Liver (tissue), 9 donors: ENCODE measurements around the gene KCNC2. TPM values are rescaled to one million over a fixed set of nuclear protein-coding genes. Genes with fewer than 3 reads are reported as not detected.

Source experiments
- DNase-seq: peaks from one replicate; pipeline ENCODE4 v3.0.0-alpha.2; 2017; ENCODE audit warnings: low spot score
- H3K27ac ChIP-seq, 2 donors: one replicate each; pipeline ENCODE4 v1.7.0; 2013; ENCODE audit warnings: inconsistent platforms in 2 of 2, low read length in 2 of 2, control low read depth in 1 of 2, low read depth in 1 of 2, mild to moderate bottlenecking in 1 of 2
- H3K27me3 ChIP-seq, 4 donors: one replicate each; pipeline versions ENCODE4 v1.6.1 to v1.7.0; 2013; ENCODE audit warnings: low read length in 3 of 4, inconsistent platforms in 1 of 4, mild to moderate bottlenecking in 1 of 4, moderate library complexity in 1 of 4; ENCODE audit not compliant: control insufficient read depth in 4 of 4, insufficient read depth in 4 of 4
- H3K36me3 ChIP-seq, 4 donors: one replicate each; pipeline versions ENCODE4 v1.6.1 to v1.7.0; 2013; ENCODE audit warnings: low read length in 3 of 4, mild to moderate bottlenecking in 3 of 4, low read depth in 1 of 4, moderate library complexity in 1 of 4; ENCODE audit not compliant: control insufficient read depth in 4 of 4, insufficient read depth in 3 of 4
- H3K4me1 ChIP-seq, 4 donors: one replicate each; pipeline versions ENCODE4 v1.6.1 to v1.7.0; 2013; ENCODE audit warnings: low read length in 3 of 4, mild to moderate bottlenecking in 3 of 4, moderate library complexity in 1 of 4; ENCODE audit not compliant: control insufficient read depth in 4 of 4, insufficient read depth in 4 of 4
- H3K4me3 ChIP-seq, 3 donors: one replicate each; pipeline versions ENCODE4 v1.6.1 to v1.7.0; 2013; ENCODE audit warnings: low read length in 3 of 3, control low read depth in 1 of 3, low read depth in 1 of 3, mild to moderate bottlenecking in 1 of 3
- H3K9ac ChIP-seq, 2 donors: one replicate each; pipeline ENCODE4 v1.7.0; 2013; ENCODE audit warnings: low read length in 2 of 2, mild to moderate bottlenecking in 2 of 2, moderate library complexity in 2 of 2, control low read depth in 1 of 2, low read depth in 1 of 2
- H3K9me3 ChIP-seq, 4 donors: one replicate each; pipeline versions ENCODE4 v1.6.1 to v1.7.0; 2013; ENCODE audit warnings: low read length in 3 of 4; ENCODE audit not compliant: control insufficient read depth in 4 of 4
- EGR1 ChIP-seq, 2 donors: IDR thresholded peaks; 2 replicates each; pipeline ENCODE4 v1.6.1; 2016 to 2018; ENCODE audit warnings: antibody characterized with exemption in 2 of 2, low read depth in 2 of 2
- FOXA1 ChIP-seq: IDR thresholded peaks from 2 replicates; pipeline ENCODE4 v1.6.1; 2016; ENCODE audit warnings: antibody characterized with exemption
- FOXA2 ChIP-seq: IDR thresholded peaks from 2 replicates; pipeline ENCODE4 v1.6.1; 2016; ENCODE audit warnings: antibody characterized with exemption
- GABPA ChIP-seq, 2 donors: IDR thresholded peaks in 1 of 2; conservative IDR thresholded peaks in 1 of 2; 2 replicates each; pipeline ENCODE4 v1.6.1; 2016; ENCODE audit warnings: antibody characterized with exemption in 2 of 2, mild to moderate bottlenecking in 1 of 2, moderate library complexity in 1 of 2
- HNF4A ChIP-seq, 2 donors: conservative IDR thresholded peaks; 2 replicates each; pipeline ENCODE4 v1.6.1; 2016; ENCODE audit warnings: antibody characterized with exemption in 2 of 2, mild to moderate bottlenecking in 2 of 2
- HNF4G ChIP-seq: IDR thresholded peaks from 2 replicates; pipeline ENCODE4 v1.6.1; 2016; ENCODE audit warnings: antibody characterized with exemption
- JUND ChIP-seq, 2 donors: IDR thresholded peaks; 2 replicates each; pipeline ENCODE4 v1.6.1; 2016; ENCODE audit warnings: antibody characterized with exemption in 2 of 2
- NR2F2 ChIP-seq: IDR thresholded peaks from 2 replicates; pipeline ENCODE4 v1.6.1; 2016; ENCODE audit warnings: antibody characterized with exemption
- RAD21 ChIP-seq, 2 donors: IDR thresholded peaks; 2 replicates each; pipeline ENCODE4 v1.6.1; 2016; ENCODE audit warnings: antibody characterized with exemption in 2 of 2, mild to moderate bottlenecking in 2 of 2
- RXRA ChIP-seq, 2 donors: IDR thresholded peaks; 2 replicates each; pipeline ENCODE4 v1.6.1; 2017 to 2018; ENCODE audit warnings: antibody characterized with exemption in 2 of 2, mild to moderate bottlenecking in 1 of 2
- SP1 ChIP-seq: IDR thresholded peaks from 2 replicates; pipeline ENCODE4 v1.6.1; 2018; ENCODE audit warnings: antibody characterized with exemption, mild to moderate bottlenecking
- TAF1 ChIP-seq: conservative IDR thresholded peaks from 2 replicates; pipeline ENCODE4 v1.6.1; 2016; ENCODE audit warnings: antibody characterized with exemption, mild to moderate bottlenecking
- YY1 ChIP-seq: IDR thresholded peaks from 2 replicates; pipeline ENCODE4 v1.6.1; 2016; ENCODE audit warnings: antibody characterized with exemption, mild to moderate bottlenecking
- WGBS: extraction: QIAGEN DNeasy Blood & Tissue Kit; methylation state at CpG from one replicate; pipeline ENCODE4 v1.1.7; 2013; 5-methylcytosine and 5-hydroxymethylcytosine counted together
- polyA plus RNA-seq, 2 donors: library from polyadenylated mRNA; stranded (reverse) in 1 of 2; unstranded in 1 of 2; fragments of 200-250 nt in 1 of 2; fragments of >200 nt in 1 of 2; fragmentation: Nextera tagmentation in 1 of 2; extraction: Ambion mirVana in 1 of 2; gene quantifications; one replicate each; pipeline versions ENCODE4 v1.2.1 to v1.2.3, GENCODE V29; 2013 to 2015
- total RNA-seq, 2 donors: library from RNA; depleted of rRNA; stranded (reverse); fragments of >200 nt; gene quantifications; one replicate each; pipeline ENCODE4 v1.2.3, GENCODE V29; 2014
- TF ChIP-seq, protein P1 (sequence below): IDR thresholded peaks from 2 replicates; pipeline ENCODE4 v1.6.1; 2016; ENCODE audit warnings: antibody characterized with exemption, mild to moderate bottlenecking
- TF ChIP-seq, protein P2 (sequence below): fragments of 150-350 bp; IDR thresholded peaks from 2 replicates; pipeline ENCODE4 v1.5.1; 2017; ENCODE audit warnings: improper control_type of control experiment, low read depth, low read length; ENCODE audit not compliant: missing input control
- TF ChIP-seq, protein P3 (sequence below): IDR thresholded peaks from 2 replicates; pipeline ENCODE4 v1.6.1; 2016; ENCODE audit warnings: antibody characterized with exemption
- TF ChIP-seq, protein P4 (sequence below): IDR thresholded peaks from 2 replicates; pipeline ENCODE4 v1.6.1; 2016; ENCODE audit warnings: antibody characterized with exemption
- TF ChIP-seq, protein P5 (sequence below): IDR thresholded peaks from 2 replicates; pipeline ENCODE4 v1.6.1; 2016; ENCODE audit warnings: antibody characterized with exemption
- donor health status: healthy.
- donor health status: healthy.
- donor health status: healthy.
- donor health status: healthy.
- donor health status: healthy.

The KCNC2 gene
- total and polyA plus RNA-seq, 4 donors: under 0.01 to 0.02 TPM; not detected in 2

DNA sequence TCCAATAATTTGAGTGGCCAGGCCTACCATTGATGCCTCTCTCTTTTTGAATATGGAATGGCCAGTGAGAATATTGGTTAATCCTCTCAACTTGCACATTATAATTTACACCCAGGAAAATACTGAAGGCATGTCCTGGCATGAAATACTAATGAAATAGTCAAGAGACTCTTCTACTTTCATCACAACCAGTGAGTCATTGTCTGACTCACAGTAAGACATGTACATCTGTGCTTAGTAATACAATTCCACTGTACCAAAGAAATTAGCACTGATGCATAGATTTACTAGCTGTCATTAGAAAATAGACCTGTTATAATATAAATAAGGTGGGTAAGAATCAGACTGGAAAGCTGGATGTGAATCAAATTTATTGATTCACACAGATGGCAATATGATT lies 31.6 kb downstream of the KCNC2 start (continued):
- TF ChIP-seq, protein P1, sequence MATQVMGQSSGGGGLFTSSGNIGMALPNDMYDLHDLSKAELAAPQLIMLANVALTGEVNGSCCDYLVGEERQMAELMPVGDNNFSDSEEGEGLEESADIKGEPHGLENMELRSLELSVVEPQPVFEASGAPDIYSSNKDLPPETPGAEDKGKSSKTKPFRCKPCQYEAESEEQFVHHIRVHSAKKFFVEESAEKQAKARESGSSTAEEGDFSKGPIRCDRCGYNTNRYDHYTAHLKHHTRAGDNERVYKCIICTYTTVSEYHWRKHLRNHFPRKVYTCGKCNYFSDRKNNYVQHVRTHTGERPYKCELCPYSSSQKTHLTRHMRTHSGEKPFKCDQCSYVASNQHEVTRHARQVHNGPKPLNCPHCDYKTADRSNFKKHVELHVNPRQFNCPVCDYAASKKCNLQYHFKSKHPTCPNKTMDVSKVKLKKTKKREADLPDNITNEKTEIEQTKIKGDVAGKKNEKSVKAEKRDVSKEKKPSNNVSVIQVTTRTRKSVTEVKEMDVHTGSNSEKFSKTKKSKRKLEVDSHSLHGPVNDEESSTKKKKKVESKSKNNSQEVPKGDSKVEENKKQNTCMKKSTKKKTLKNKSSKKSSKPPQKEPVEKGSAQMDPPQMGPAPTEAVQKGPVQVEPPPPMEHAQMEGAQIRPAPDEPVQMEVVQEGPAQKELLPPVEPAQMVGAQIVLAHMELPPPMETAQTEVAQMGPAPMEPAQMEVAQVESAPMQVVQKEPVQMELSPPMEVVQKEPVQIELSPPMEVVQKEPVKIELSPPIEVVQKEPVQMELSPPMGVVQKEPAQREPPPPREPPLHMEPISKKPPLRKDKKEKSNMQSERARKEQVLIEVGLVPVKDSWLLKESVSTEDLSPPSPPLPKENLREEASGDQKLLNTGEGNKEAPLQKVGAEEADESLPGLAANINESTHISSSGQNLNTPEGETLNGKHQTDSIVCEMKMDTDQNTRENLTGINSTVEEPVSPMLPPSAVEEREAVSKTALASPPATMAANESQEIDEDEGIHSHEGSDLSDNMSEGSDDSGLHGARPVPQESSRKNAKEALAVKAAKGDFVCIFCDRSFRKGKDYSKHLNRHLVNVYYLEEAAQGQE: no peak
- TF ChIP-seq TAF1: no peak
- TF ChIP-seq FOXA1: no peak
- no peak for TF ChIP-seq HNF4A (conservative IDR thresholded peaks at IDR 0.05)
- TF ChIP-seq, protein P2, sequence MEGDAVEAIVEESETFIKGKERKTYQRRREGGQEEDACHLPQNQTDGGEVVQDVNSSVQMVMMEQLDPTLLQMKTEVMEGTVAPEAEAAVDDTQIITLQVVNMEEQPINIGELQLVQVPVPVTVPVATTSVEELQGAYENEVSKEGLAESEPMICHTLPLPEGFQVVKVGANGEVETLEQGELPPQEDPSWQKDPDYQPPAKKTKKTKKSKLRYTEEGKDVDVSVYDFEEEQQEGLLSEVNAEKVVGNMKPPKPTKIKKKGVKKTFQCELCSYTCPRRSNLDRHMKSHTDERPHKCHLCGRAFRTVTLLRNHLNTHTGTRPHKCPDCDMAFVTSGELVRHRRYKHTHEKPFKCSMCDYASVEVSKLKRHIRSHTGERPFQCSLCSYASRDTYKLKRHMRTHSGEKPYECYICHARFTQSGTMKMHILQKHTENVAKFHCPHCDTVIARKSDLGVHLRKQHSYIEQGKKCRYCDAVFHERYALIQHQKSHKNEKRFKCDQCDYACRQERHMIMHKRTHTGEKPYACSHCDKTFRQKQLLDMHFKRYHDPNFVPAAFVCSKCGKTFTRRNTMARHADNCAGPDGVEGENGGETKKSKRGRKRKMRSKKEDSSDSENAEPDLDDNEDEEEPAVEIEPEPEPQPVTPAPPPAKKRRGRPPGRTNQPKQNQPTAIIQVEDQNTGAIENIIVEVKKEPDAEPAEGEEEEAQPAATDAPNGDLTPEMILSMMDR: no peak

DNA sequence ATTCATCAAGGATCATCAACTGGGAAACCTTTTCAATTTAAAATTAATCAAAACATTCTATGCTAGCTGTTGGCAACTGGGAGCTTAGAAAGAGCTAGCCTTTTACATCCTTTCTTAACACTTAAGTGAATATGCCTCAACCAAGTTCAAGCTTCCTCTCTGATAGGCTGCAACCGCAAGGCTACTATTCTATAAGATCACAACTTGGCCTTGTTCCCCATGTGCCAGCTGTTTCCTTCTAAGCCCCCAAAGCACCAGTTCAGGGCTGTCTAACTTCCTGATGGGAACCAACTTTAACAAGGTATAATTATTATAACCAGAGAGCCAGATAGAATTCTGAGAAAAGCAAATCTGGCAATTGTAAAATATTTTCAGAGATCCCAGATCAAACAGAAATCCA lies 37.0 kb downstream of the KCNC2 start:
- Histone ChIP-seq H3K36me3 (no peaks in the 10 kb centered on the region), H3K27ac (no peak overlapping the region), H3K4me1 (no peaks in the 10 kb centered on the region), H3K9me3 (no peaks in the 10 kb centered on the region), H3K4me3 (no peak overlapping the region), H3K27me3 (no peaks in the 10 kb centered on the region), H3K9ac (no peak overlapping the region)
- 77% methylated on average over 1 of the region's 1 CpG for WGBS
- no peak for DNase-seq
- no peak for TF ChIP-seq FOXA1
- no peak for TF ChIP-seq TAF1
- TF ChIP-seq, protein P3, sequence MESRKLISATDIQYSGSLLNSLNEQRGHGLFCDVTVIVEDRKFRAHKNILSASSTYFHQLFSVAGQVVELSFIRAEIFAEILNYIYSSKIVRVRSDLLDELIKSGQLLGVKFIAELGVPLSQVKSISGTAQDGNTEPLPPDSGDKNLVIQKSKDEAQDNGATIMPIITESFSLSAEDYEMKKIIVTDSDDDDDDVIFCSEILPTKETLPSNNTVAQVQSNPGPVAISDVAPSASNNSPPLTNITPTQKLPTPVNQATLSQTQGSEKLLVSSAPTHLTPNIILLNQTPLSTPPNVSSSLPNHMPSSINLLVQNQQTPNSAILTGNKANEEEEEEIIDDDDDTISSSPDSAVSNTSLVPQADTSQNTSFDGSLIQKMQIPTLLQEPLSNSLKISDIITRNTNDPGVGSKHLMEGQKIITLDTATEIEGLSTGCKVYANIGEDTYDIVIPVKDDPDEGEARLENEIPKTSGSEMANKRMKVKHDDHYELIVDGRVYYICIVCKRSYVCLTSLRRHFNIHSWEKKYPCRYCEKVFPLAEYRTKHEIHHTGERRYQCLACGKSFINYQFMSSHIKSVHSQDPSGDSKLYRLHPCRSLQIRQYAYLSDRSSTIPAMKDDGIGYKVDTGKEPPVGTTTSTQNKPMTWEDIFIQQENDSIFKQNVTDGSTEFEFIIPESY: no peak
- TF ChIP-seq HNF4G: no peak
- no peak for TF ChIP-seq RAD21 (IDR thresholded peaks at IDR 0.05)
- TF ChIP-seq, protein P1: no peak
- TF ChIP-seq RXRA (IDR thresholded peaks at IDR 0.05): no peak
- no peak for TF ChIP-seq FOXA2
- no peak for TF ChIP-seq SP1
- TF ChIP-seq NR2F2: no peak
- TF ChIP-seq YY1: no peak
- no peak for TF ChIP-seq GABPA (IDR thresholded peaks at IDR 0.05 in 1 of 2, conservative IDR thresholded peaks at IDR 0.05 in 1 of 2)
- TF ChIP-seq, protein P4, sequence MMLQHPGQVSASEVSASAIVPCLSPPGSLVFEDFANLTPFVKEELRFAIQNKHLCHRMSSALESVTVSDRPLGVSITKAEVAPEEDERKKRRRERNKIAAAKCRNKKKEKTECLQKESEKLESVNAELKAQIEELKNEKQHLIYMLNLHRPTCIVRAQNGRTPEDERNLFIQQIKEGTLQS: no peak
- TF ChIP-seq, protein P5, sequence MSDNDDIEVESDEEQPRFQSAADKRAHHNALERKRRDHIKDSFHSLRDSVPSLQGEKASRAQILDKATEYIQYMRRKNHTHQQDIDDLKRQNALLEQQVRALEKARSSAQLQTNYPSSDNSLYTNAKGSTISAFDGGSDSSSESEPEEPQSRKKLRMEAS: no peak
- no peak for TF ChIP-seq EGR1 (IDR thresholded peaks at IDR 0.05; ENCODE audit: low read depth in 2 of 2)
- no peak for TF ChIP-seq JUND (IDR thresholded peaks at IDR 0.05)
- no peak for TF ChIP-seq HNF4A (conservative IDR thresholded peaks at IDR 0.05)
- TF ChIP-seq, protein P2: no peak
